ENCODE measurements around the gene FZR1.

The FZR1 gene

DNA sequence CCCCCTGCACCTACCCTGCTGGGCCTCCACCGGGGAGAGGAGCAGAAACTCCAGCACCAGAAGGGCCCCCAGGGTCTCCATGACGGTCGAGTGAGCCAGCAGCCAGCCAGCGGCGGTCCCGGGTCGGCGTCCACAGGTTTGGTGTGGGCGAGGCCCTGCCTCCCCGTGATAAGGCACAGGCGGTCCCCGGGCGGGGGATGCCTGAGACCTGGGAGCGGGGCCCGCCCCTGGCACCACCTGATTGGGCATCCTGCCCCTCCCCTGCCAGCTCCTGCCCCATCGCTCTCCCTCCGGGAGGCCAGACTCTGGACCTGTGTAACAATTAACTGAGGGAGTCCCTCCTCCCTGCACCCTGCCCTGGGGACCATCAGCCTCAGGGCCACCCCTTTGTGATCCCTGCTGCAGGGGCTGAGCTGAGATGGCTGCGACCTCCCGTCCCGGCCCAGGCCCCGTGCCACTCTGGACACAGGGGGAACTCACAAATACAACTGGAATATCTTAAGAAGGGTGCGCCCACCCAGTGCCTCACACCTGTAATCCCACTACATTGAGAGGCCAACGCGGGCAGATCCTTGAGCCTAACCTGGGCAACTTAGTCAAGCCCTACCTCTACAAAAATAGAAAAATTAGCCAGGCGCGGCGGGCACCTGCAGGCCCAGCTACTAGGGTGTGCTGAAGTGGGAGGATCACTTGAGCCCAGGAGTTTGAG, 25.6 kb upstream of the FZR1 start, which contains the start of gene SMIM24:
TSS of gene SMIM24 (minus strand) at position 143 of the 709 bp plus-strand sequence. CDS start at position 81, 62 bp downstream.
- TF ChIP-seq, protein P1, sequence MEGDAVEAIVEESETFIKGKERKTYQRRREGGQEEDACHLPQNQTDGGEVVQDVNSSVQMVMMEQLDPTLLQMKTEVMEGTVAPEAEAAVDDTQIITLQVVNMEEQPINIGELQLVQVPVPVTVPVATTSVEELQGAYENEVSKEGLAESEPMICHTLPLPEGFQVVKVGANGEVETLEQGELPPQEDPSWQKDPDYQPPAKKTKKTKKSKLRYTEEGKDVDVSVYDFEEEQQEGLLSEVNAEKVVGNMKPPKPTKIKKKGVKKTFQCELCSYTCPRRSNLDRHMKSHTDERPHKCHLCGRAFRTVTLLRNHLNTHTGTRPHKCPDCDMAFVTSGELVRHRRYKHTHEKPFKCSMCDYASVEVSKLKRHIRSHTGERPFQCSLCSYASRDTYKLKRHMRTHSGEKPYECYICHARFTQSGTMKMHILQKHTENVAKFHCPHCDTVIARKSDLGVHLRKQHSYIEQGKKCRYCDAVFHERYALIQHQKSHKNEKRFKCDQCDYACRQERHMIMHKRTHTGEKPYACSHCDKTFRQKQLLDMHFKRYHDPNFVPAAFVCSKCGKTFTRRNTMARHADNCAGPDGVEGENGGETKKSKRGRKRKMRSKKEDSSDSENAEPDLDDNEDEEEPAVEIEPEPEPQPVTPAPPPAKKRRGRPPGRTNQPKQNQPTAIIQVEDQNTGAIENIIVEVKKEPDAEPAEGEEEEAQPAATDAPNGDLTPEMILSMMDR (conservative IDR thresholded peaks at IDR 0.05; ENCODE audit: low read length): no peak
- no peak for DNase-seq (ENCODE audit: low read depth)
- H3K4me3 ChIP-seq (ENCODE audit: low read length): no peak within 1 kb of the TSS

DNA sequence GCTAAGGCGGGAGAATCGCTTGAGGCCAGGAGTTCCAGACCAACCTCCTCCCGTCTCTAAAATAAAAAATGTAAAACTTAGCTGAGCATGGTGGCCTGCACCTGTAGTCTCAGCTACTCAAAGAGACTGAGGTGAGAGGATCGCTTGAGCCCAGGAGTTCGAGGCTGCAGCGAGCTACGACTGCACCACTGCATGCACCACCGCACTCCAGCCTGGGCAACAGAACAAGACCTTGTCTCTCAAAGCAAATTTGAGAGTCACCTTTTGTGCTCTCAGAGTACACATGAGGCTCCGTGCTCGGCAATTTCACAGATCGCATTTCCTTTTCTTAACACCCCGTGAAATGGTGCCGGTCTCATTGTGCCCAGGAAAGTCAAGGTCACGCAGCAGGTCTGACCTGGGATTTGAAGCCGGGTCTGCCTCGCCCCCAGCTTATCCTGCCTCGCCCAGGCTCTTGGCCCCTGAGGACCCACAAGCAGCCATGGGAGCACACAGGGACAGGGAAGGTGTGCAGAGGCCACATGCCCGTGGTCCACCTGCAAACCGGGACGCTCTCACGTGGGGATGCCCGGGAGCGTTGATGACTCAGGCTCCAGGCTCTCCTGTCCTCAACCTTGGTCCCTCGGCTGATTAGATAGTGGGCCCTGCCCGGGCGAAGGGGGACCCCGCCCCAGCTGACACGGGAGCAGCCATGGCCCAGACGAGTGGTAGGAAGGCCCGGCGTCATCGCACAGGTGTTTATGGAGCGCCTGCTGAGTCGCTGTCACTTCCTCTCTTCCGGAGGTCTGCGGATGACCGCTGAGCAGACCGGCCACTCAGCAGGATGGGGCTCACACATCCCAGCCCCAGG, 24.6 kb upstream of the FZR1 start:
- TF ChIP-seq, protein P1 (conservative IDR thresholded peaks at IDR 0.05; ENCODE audit: low read length): no peak
- no peak for DNase-seq (ENCODE audit: low read depth)

GRCh38 chr19:3482507-3483225, 23.4 kb upstream of the FZR1 start:
- no peak for DNase-seq (ENCODE audit: low read depth)
- no peak overlapping the region for H3K4me3 ChIP-seq (ENCODE audit: low read length)
- TF ChIP-seq, protein P1 (conservative IDR thresholded peaks at IDR 0.05; ENCODE audit: low read length): no peak

More for the DNA sequence above, 24.6 kb upstream of the FZR1 start:
- no peak overlapping the region for H3K4me3 ChIP-seq (ENCODE audit: low read length)

DNA sequence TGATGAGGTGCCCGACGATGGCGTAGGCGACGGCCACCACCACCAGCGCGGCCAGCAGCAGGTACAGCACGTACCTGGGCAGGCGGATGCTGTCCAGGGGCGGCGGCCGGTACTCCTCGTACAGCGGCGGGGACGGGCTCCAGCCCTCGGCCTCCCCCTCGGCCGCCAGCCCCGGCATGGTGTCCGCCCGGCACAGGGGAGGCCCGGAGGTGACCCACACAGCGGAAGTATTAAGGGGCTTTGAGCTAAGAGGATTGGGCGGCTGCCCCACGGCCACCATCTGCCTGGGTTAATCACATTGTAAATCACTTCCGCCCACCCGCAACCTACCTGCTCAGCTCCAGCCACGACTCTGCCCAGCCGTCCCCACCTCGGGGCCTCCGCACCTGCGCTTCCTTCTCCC, 22.9 kb upstream of the FZR1 start, which contains the start of gene SMIM44:
TSS of gene SMIM44 (minus strand) at position 216 of the 403 bp plus-strand sequence. CDS start at position 178, 38 bp downstream.
- TF ChIP-seq, protein P1 (conservative IDR thresholded peaks at IDR 0.05; ENCODE audit: low read length): no peak
- no peak for DNase-seq (ENCODE audit: low read depth)
- H3K4me3 ChIP-seq (ENCODE audit: low read length): no peak within 1 kb of the TSS

GRCh38 chr19:3491396-3492119, 14.6 kb upstream of the FZR1 start:
- H3K4me3 ChIP-seq (ENCODE audit: low read length): no peak overlapping the region
- TF ChIP-seq, protein P1 (conservative IDR thresholded peaks at IDR 0.05; ENCODE audit: low read length): no peak
- no peak for DNase-seq (ENCODE audit: low read depth)

DNA sequence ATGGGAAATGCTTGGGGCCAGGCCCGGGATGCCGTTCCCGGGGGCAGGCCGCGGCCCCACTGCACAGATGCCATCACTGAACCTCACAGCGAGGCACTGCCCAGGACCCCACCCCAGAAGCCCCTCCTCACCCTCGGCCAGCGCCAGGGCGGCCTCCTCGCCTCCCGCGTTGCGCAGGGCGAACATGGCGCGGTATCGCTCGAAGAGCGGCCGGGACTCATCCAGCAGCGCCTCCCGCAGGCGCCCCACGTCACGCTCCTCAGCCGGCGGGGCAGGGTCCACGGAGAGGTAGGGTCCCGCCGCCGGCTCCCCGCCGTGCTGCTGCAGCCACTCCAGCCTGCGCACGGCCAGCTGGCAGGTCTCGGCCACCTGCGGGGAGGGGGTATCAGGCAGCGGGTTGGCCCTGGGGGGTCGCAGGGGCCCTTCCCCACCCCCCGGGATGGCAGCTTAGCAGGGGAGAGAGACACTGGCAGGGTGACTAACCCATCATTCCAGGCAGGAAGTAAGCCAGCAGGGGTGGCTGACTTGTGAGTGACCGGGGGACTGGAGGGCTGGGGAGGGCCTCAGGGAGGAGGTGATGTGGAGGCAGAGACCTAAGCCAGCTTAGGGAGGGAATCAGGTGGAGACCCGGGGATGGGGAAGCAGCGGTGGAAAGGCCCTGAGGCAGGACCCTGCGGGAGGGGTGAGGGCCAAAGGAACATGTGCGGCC, 13.8 kb upstream of the FZR1 start:
- TF ChIP-seq, protein P1 (conservative IDR thresholded peaks at IDR 0.05; ENCODE audit: low read length): no peak
- no peak for DNase-seq (ENCODE audit: low read depth)
- no peak overlapping the region for H3K4me3 ChIP-seq (ENCODE audit: low read length)
